Fibroblast of lung (primary cell): Measurements from ENCODE around the gene ALDH1A2. TPM values are rescaled to one million over a fixed set of nuclear protein-coding genes. Genes with fewer than 3 reads are reported as not detected.
A peak's percentile ranks its signal among the peaks of the same experiment; 100 is the strongest.

ENCODE experiments used
- DNase-seq, 2 donors: peaks; one replicate each; pipeline versions ENCODE4 v3.0.0 to v3.0.0-alpha.2; 2010; ENCODE audit warnings: low read depth in 2 of 2
- H2AFZ ChIP-seq: 2 replicates; pipeline ENCODE4 v1.5.1; 2012; ENCODE audit warnings: low read length, control low read depth, inconsistent platforms
- H3K27ac ChIP-seq: 2 replicates; pipeline ENCODE4 v1.5.1; 2011; ENCODE audit warnings: low read length, control low read depth; ENCODE audit not compliant: insufficient read depth
- H3K27me3 ChIP-seq: 2 replicates; pipeline ENCODE4 v1.5.1; 2011; ENCODE audit warnings: mild to moderate bottlenecking, low read length; ENCODE audit not compliant: control insufficient read depth, insufficient read depth
- H3K36me3 ChIP-seq: 2 replicates; pipeline ENCODE4 v1.5.1; 2011; ENCODE audit warnings: low read length; ENCODE audit not compliant: control insufficient read depth, insufficient read depth
- H3K4me1 ChIP-seq: 2 replicates; pipeline ENCODE4 v1.5.1; 2011; ENCODE audit warnings: low read length; ENCODE audit not compliant: control insufficient read depth, insufficient read depth; ENCODE audit errors: extremely low read depth
- H3K4me2 ChIP-seq: 2 replicates; pipeline ENCODE4 v1.5.1; 2011; ENCODE audit warnings: low read length, control low read depth; ENCODE audit not compliant: insufficient read depth; ENCODE audit errors: extremely low read depth
- H3K4me3 ChIP-seq, 4 experiments: fragments of 200-600 bp in 1 of 4; sonication (generic) in 1 of 4; replicated peaks in 1 of 4; 2 replicates each; pipeline ENCODE4 v1.5.1; 2011 to 2016; ENCODE audit warnings: low read length in 4 of 4, low read depth in 3 of 4, mild to moderate bottlenecking in 3 of 4, control low read depth in 2 of 4, inconsistent platforms in 1 of 4, mixed read lengths in 1 of 4; ENCODE audit not compliant: insufficient read depth in 1 of 4; ENCODE audit errors: control extremely low read depth in 1 of 4
- H3K79me2 ChIP-seq: 2 replicates; pipeline ENCODE4 v1.5.1; 2012; ENCODE audit warnings: mild to moderate bottlenecking, low read length, inconsistent platforms; ENCODE audit not compliant: control insufficient read depth, insufficient read depth
- H3K9ac ChIP-seq: 2 replicates; pipeline ENCODE4 v1.5.1; 2011; ENCODE audit warnings: mild to moderate bottlenecking, low read length, control low read depth; ENCODE audit not compliant: insufficient read depth
- H3K9me3 ChIP-seq: 2 replicates; pipeline ENCODE4 v1.5.1; 2012; ENCODE audit warnings: low read depth, low read length; ENCODE audit not compliant: control insufficient read depth, insufficient read depth
- H4K20me1 ChIP-seq: 2 replicates; pipeline ENCODE4 v1.5.1; 2011; ENCODE audit warnings: low read length; ENCODE audit not compliant: control insufficient read depth, insufficient read depth; ENCODE audit errors: extremely low read depth
- EZH2 ChIP-seq: IDR thresholded peaks from 2 replicates; pipeline ENCODE4 v1.5.1; 2012; ENCODE audit warnings: low read length, control low read depth, mild to moderate bottlenecking; ENCODE audit errors: missing control alignments
- polyA plus RNA-seq, 2 donors: library from polyadenylated mRNA; depleted of rRNA in 1 of 2; stranded (reverse) in 1 of 2; unstranded in 1 of 2; fragments of >200 nt; gene quantifications; 2 replicates each; pipeline ENCODE4 v1.2.1, GENCODE V29; 2011 to 2012; ENCODE audit warnings: missing spikeins in 1 of 2
- total RNA-seq: library from RNA; depleted of rRNA; stranded (reverse); fragments of >200 nt; gene quantifications from 2 replicates; pipeline ENCODE4 v1.2.1, GENCODE V29; 2014
- TF ChIP-seq, protein P1 (sequence below), 2 donors: IDR thresholded peaks in 1 of 2; conservative IDR thresholded peaks in 1 of 2; 1 replicate in 1 of 2; 2 replicates in 1 of 2; pipeline ENCODE4 v1.5.1; 2011 to 2012; ENCODE audit warnings: low read length in 2 of 2, control low read depth in 1 of 2, inconsistent platforms in 1 of 2, low read depth in 1 of 2, mild to moderate bottlenecking in 1 of 2

ALDH1A2 gene
- total and polyA plus RNA-seq, 2 donors (not counting 1 experiment from before 2014, with no cell fraction given): 1.1 to 2.3 TPM

DNA sequence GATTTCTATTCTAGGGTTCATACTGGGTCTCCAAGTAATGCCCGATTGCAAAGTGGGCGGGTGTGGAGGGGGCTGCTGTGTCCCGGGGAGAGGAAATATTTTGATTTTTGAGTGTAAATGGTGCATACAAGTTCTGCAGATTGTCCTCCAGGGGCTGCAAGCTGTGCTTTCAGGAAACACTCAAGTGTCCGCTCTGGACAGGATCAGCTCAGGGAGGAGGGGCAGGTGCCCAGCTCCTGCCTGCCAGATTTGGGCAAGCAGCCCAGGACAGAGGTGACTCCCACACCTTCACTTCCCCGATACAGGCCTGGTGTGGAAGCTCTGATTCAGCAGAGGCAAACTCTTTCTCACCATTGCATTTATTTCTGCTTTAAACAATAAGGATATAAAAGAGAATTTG lies 142.7 kb downstream of the ALDH1A2 start:
- Histone ChIP-seq H3K9ac (no peak overlapping the region), H3K36me3 (no peaks in the 10 kb centered on the region), H3K4me1 (no peaks in the 10 kb centered on the region), H3K27me3 (no peaks in the 10 kb centered on the region), H3K4me2 (no peak overlapping the region), H3K27ac (no peak overlapping the region), H3K79me2 (no peaks in the 10 kb centered on the region), H3K4me3 (no peak overlapping the region), H2AFZ (no peak overlapping the region), H4K20me1 (no peaks in the 10 kb centered on the region), H3K9me3 (no peaks in the 10 kb centered on the region)
- no peak for DNase-seq
- no peak for TF ChIP-seq EZH2
- TF ChIP-seq, protein P1, sequence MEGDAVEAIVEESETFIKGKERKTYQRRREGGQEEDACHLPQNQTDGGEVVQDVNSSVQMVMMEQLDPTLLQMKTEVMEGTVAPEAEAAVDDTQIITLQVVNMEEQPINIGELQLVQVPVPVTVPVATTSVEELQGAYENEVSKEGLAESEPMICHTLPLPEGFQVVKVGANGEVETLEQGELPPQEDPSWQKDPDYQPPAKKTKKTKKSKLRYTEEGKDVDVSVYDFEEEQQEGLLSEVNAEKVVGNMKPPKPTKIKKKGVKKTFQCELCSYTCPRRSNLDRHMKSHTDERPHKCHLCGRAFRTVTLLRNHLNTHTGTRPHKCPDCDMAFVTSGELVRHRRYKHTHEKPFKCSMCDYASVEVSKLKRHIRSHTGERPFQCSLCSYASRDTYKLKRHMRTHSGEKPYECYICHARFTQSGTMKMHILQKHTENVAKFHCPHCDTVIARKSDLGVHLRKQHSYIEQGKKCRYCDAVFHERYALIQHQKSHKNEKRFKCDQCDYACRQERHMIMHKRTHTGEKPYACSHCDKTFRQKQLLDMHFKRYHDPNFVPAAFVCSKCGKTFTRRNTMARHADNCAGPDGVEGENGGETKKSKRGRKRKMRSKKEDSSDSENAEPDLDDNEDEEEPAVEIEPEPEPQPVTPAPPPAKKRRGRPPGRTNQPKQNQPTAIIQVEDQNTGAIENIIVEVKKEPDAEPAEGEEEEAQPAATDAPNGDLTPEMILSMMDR (conservative IDR thresholded peaks at IDR 0.05 in 1 of 2, IDR thresholded peaks at IDR 0.05 in 1 of 2; ENCODE audit: low read depth in 1 of 2, low read length in 2 of 2): no peak

DNA sequence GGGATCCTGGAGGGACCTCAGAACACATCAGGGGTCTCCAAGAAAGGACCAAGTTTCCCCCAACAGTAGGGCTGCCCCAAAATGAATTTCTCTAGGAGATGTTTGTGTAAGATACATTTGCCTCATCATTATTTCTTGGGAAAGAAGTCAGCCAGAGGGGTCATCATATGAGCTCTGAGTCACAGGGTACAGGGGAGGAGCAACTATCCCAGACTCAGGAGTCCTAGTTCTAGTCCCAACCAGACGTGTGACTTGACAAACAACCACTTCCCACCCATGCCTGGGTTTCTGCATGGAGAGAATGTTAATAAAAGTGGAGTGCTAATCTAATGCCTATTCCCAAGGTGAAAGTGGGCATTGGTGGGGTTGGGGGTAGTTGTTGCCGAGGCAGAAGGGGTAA lies 144.1 kb downstream of the ALDH1A2 start:
- no peaks in the 10 kb centered on the region for H3K9me3 ChIP-seq
- H3K36me3 ChIP-seq: no peaks in the 10 kb centered on the region
- H3K79me2 ChIP-seq: no peaks in the 10 kb centered on the region
- H3K27me3 ChIP-seq: no peaks in the 10 kb centered on the region
- H3K4me2 ChIP-seq: no peak overlapping the region
- H2AFZ ChIP-seq: no peak overlapping the region
- no peak for TF ChIP-seq EZH2
- TF ChIP-seq, protein P1 (conservative IDR thresholded peaks at IDR 0.05 in 1 of 2, IDR thresholded peaks at IDR 0.05 in 1 of 2; ENCODE audit: low read depth in 1 of 2, low read length in 2 of 2): no peak
- peak in 1 of 2 donors; percentile 22 for DNase-seq
- H3K4me1 ChIP-seq: no peaks in the 10 kb centered on the region
- H3K27ac ChIP-seq: no peak overlapping the region
- H4K20me1 ChIP-seq: no peaks in the 10 kb centered on the region
- H3K9ac ChIP-seq: no peak overlapping the region
- H3K4me3 ChIP-seq: no peak overlapping the region

DNA sequence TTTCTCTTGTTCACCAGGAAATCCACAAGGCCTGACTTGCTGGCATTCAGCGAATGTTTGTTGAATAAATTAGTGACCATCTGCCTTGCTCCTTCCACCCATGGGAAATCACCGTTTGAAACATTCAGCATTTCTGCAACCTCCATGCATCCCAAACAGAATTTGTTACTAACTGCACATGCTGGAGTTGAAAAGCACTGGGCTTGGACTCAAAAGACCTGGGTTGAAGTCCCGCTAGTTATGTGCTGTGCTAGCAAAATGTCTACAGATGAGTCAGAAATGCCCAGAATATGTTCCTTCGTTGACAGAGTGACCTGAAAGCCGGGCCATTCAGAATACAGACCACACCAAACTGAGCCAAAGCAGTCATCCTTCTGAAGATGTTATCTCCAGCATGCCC lies 144.6 kb downstream of the ALDH1A2 start:
- no peaks in the 10 kb centered on the region for H3K4me1 ChIP-seq
- TF ChIP-seq, protein P1 (conservative IDR thresholded peaks at IDR 0.05 in 1 of 2, IDR thresholded peaks at IDR 0.05 in 1 of 2; ENCODE audit: low read depth in 1 of 2, low read length in 2 of 2): no peak
- no peak for TF ChIP-seq EZH2

More for the DNA sequence above, 144.6 kb downstream of the ALDH1A2 start:
- DNase-seq: peak in 1 of 2 donors; percentile 4
- Histone ChIP-seq H3K9me3 (no peaks in the 10 kb centered on the region), H4K20me1 (no peaks in the 10 kb centered on the region), H3K4me2 (no peak overlapping the region), H2AFZ (no peak overlapping the region), H3K79me2 (no peaks in the 10 kb centered on the region), H3K27me3 (no peaks in the 10 kb centered on the region), H3K27ac (no peak overlapping the region), H3K36me3 (no peaks in the 10 kb centered on the region), H3K4me3 (no peak overlapping the region), H3K9ac (no peak overlapping the region)
